GM21576 (cell line): ENCODE results near the gene PKMYT1.
"Not testable (repeated sequence)": the region's sequence is repeated elsewhere in the genome, so short reads cannot be mapped to it uniquely, and the experiment has no call there.

Source experiments
- ATAC-seq: cut with Tn5 transposase; IDR thresholded peaks from one replicate; pipeline ENCODE4 v1.9.1; 2021; ENCODE audit warnings: mild to moderate bottlenecking, moderate library complexity; ENCODE audit not compliant: unreplicated experiment

The PKMYT1 gene

GRCh38 chr16:2963074-2963722 is 17.0 kb downstream of the PKMYT1 start:
- ATAC-seq = no peak

GRCh38 chr16:2962334-2963073 is 17.7 kb downstream of the PKMYT1 start:
- no peak for ATAC-seq

- ATAC-seq = no peak
Measured at GRCh38 chr16:2960183-2961010, 19.8 kb downstream of the PKMYT1 start.

GRCh38 chr16:2959206-2959605 is 21.0 kb downstream of the PKMYT1 start:
- no peak for ATAC-seq

GRCh38 chr16:2956579-2956956 is 23.7 kb downstream of the PKMYT1 start:
- no peak for ATAC-seq

GRCh38 chr16:2955779-2956578 is 24.3 kb downstream of the PKMYT1 start:
- no peak for ATAC-seq

- ATAC-seq = no peak
Measured at GRCh38 chr16:2955438-2955778, 24.8 kb downstream of the PKMYT1 start.

- ATAC-seq = no peak
Measured at GRCh38 chr16:2954656-2955381, 25.4 kb downstream of the PKMYT1 start.

- no peak for ATAC-seq
Measured at GRCh38 chr16:2953706-2954627, 26.3 kb downstream of the PKMYT1 start.

GRCh38 chr16:2952679-2953078 is 27.6 kb downstream of the PKMYT1 start:
- ATAC-seq = no peak

GRCh38 chr16:2950773-2951172 is 29.5 kb downstream of the PKMYT1 start:
- no peak for ATAC-seq

GRCh38 chr16:2950353-2950724 is 29.9 kb downstream of the PKMYT1 start:
- ATAC-seq = no peak

GRCh38 chr16:2949705-2950352 is 30.4 kb downstream of the PKMYT1 start:
- ATAC-seq = no peak

GRCh38 chr16:2948807-2949704 is 31.2 kb downstream of the PKMYT1 start:
- ATAC-seq = no peak

GRCh38 chr16:2946649-2947048 is 33.6 kb downstream of the PKMYT1 start:
- no peak for ATAC-seq

GRCh38 chr16:2943716-2944115 is 36.5 kb downstream of the PKMYT1 start:
- ATAC-seq = not testable (repeated sequence)

- ATAC-seq = no peak
Measured at GRCh38 chr16:2942045-2942444, 38.2 kb downstream of the PKMYT1 start.

GRCh38 chr16:2939968-2940367 is 40.3 kb downstream of the PKMYT1 start:
- no peak for ATAC-seq
